Panc1 (cell line): Measurements from ENCODE around the gene SPIB. TPM values are rescaled to one million over a fixed set of nuclear protein-coding genes. Genes with fewer than 3 reads are reported as not detected.
"Not testable (repeated sequence)": the region's sequence is repeated elsewhere in the genome, so short reads cannot be mapped to it uniquely, and the experiment has no call there.

Source experiments
- ATAC-seq: fragments of 200-7000 bp; cut with Tn5 transposase; 2 replicates; pipeline ENCODE4 v1.9.1; 2020; ENCODE audit warnings: mild to moderate bottlenecking, moderate library complexity
- BruUV-seq: library from RNA; stranded (reverse); fragments of 400-500 nt; replicated peaks from 2 replicates; lab custom pipeline; 2021; lab: Mats Ljungman, UMichigan
- CTCF ChIA-PET: fragments of 300-600 bp; sonication (Branson Sonifier 250); formaldehyde crosslinking; loops from one replicate; lab custom pipeline; 2022; ENCODE audit warnings: antibody characterized with exemption; lab: Charles Lee
- POLR2A ChIA-PET: fragments of 300-600 bp; sonication (Branson Sonifier 250); formaldehyde crosslinking; loops from one replicate; lab custom pipeline; 2022; ENCODE audit warnings: antibody characterized with exemption; lab: Charles Lee
- DNase-seq: peaks from one replicate; pipeline ENCODE4 v3.0.0-alpha.2; 2010; ENCODE audit warnings: low read depth, low spot score
- H3K27ac ChIP-seq: 2 replicates; pipeline ENCODE4 v1.5.1; 2011; ENCODE audit warnings: mild to moderate bottlenecking, low read length, inconsistent platforms
- H3K27me3 ChIP-seq: fragments of 200-500 bp; sonication (Bioruptor generic); 2 replicates; pipeline ENCODE4 v1.6.0; 2014; ENCODE audit warnings: low read length, inconsistent platforms; ENCODE audit not compliant: control insufficient read depth, insufficient read depth
- H3K36me3 ChIP-seq: fragments of 200-500 bp; sonication (Bioruptor generic); 2 replicates; pipeline ENCODE4 v1.5.1; 2014; ENCODE audit warnings: inconsistent platforms, mild to moderate bottlenecking, low read length, moderate library complexity; ENCODE audit not compliant: control insufficient read depth, insufficient read depth
- H3K4me1 ChIP-seq: 2 replicates; pipeline ENCODE4 v1.5.1; 2011; ENCODE audit warnings: inconsistent platforms, mild to moderate bottlenecking, low read length, moderate library complexity; ENCODE audit not compliant: control insufficient read depth, insufficient read depth
- H3K4me3 ChIP-seq, 2 experiments: 2 replicates each; pipeline ENCODE4 v1.5.1; 2011 to 2012; ENCODE audit warnings: low read depth in 2 of 2, low read length in 2 of 2, mild to moderate bottlenecking in 2 of 2, inconsistent platforms in 1 of 2, moderate library complexity in 1 of 2
- H3K9me3 ChIP-seq: fragments of 200-500 bp; sonication (Bioruptor generic); 2 replicates; pipeline ENCODE4 v1.5.1; 2014; ENCODE audit warnings: low read depth, mild to moderate bottlenecking, inconsistent platforms, low read length, moderate library complexity; ENCODE audit not compliant: control insufficient read depth, insufficient read depth
- POLR2AphosphoS5 ChIP-seq: IDR thresholded peaks from 2 replicates; pipeline ENCODE4 v1.6.1; 2012; ENCODE audit warnings: mild to moderate bottlenecking, low read depth, low read length, moderate library complexity
- SIN3A ChIP-seq: IDR thresholded peaks from 2 replicates; pipeline ENCODE4 v1.6.1; 2012; ENCODE audit warnings: low read depth, mild to moderate bottlenecking, low read length, moderate library complexity, borderline replicate concordance; ENCODE audit not compliant: insufficient read depth
- TCF7L2 ChIP-seq: IDR thresholded peaks from 2 replicates; pipeline ENCODE4 v1.6.1; 2011; ENCODE audit warnings: mild to moderate bottlenecking, low read depth, low read length, inconsistent platforms
- in situ Hi-C: cut with HindIII; loops from 2 replicates; pipeline ENCODE4 v1.10.0; 2016; ENCODE audit warnings: low sequenced_read_pairs, low pct_unique_long_range_greater_than_20kb
- intact Hi-C: fragments of 100-400 bp; cut with micrococcal nuclease; formaldehyde crosslinking; loops from one replicate; pipeline ENCODE4 v1.10.0; 2022; ENCODE audit not compliant: unreplicated experiment
- total RNA-seq: library from RNA; stranded (reverse); gene quantifications from one replicate; pipeline ENCODE4 v1.2.1, GENCODE V29; 2021; ENCODE audit not compliant: unreplicated experiment
- TF ChIP-seq, protein P1 (sequence below): fragments of 450-650 bp; IDR thresholded peaks from 2 replicates; pipeline ENCODE4 v1.5.1; 2017; ENCODE audit warnings: mild to moderate bottlenecking
- TF ChIP-seq, protein P2 (sequence below), 2 experiments: IDR thresholded peaks; 2 replicates each; pipeline ENCODE4 v1.6.1; 2011 to 2012; ENCODE audit warnings: low read depth in 2 of 2, control low read depth in 1 of 2, low read length in 1 of 2, mild to moderate bottlenecking in 1 of 2, moderate library complexity in 1 of 2; ENCODE audit not compliant: insufficient read depth in 1 of 2

Gene SPIB
- total RNA-seq, 1 experiment from 2014 or later = not detected

DNA sequence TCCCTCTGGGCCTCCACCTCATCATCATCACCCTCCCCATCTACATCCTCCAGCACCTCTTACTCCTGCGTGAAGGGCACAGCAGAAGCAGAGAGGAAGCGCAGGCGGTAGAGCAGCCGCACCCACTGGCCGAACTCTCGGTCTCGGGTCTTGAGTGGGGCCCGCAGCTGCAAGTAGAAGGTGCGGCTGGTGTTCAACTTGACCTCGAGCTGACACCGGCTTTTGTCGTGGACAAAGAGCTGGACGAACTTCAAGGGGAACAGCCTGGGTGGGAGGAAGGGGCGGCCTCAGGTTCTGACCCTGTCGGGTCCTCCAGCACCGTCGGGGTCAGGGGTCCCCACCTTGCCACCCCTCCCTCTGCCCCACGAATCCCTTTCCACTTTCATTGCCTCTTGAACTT, 48.8 kb downstream of the SPIB start:
- POLR2A ChIA-PET = no interaction called here
- no peaks in the 10 kb centered on the region for H3K27me3 ChIP-seq
- ATAC-seq = no peak
- no peak overlapping the region for H3K27ac ChIP-seq
- H3K36me3 ChIP-seq = no peaks in the 10 kb centered on the region
- in situ Hi-C loops (no loop called here), intact Hi-C loops (no loop called here)
- H3K4me3 ChIP-seq = no peak overlapping the region
- CTCF ChIA-PET = no interaction called here
- H3K9me3 ChIP-seq = no peaks in the 10 kb centered on the region
- no peak for TF ChIP-seq SIN3A
- no peak for TF ChIP-seq TCF7L2
- TF ChIP-seq, protein P1, sequence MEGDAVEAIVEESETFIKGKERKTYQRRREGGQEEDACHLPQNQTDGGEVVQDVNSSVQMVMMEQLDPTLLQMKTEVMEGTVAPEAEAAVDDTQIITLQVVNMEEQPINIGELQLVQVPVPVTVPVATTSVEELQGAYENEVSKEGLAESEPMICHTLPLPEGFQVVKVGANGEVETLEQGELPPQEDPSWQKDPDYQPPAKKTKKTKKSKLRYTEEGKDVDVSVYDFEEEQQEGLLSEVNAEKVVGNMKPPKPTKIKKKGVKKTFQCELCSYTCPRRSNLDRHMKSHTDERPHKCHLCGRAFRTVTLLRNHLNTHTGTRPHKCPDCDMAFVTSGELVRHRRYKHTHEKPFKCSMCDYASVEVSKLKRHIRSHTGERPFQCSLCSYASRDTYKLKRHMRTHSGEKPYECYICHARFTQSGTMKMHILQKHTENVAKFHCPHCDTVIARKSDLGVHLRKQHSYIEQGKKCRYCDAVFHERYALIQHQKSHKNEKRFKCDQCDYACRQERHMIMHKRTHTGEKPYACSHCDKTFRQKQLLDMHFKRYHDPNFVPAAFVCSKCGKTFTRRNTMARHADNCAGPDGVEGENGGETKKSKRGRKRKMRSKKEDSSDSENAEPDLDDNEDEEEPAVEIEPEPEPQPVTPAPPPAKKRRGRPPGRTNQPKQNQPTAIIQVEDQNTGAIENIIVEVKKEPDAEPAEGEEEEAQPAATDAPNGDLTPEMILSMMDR = no peak
- no peak for TF ChIP-seq POLR2AphosphoS5
- TF ChIP-seq, protein P2, sequence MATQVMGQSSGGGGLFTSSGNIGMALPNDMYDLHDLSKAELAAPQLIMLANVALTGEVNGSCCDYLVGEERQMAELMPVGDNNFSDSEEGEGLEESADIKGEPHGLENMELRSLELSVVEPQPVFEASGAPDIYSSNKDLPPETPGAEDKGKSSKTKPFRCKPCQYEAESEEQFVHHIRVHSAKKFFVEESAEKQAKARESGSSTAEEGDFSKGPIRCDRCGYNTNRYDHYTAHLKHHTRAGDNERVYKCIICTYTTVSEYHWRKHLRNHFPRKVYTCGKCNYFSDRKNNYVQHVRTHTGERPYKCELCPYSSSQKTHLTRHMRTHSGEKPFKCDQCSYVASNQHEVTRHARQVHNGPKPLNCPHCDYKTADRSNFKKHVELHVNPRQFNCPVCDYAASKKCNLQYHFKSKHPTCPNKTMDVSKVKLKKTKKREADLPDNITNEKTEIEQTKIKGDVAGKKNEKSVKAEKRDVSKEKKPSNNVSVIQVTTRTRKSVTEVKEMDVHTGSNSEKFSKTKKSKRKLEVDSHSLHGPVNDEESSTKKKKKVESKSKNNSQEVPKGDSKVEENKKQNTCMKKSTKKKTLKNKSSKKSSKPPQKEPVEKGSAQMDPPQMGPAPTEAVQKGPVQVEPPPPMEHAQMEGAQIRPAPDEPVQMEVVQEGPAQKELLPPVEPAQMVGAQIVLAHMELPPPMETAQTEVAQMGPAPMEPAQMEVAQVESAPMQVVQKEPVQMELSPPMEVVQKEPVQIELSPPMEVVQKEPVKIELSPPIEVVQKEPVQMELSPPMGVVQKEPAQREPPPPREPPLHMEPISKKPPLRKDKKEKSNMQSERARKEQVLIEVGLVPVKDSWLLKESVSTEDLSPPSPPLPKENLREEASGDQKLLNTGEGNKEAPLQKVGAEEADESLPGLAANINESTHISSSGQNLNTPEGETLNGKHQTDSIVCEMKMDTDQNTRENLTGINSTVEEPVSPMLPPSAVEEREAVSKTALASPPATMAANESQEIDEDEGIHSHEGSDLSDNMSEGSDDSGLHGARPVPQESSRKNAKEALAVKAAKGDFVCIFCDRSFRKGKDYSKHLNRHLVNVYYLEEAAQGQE (IDR thresholded peaks at IDR 0.05; ENCODE audit: insufficient read depth in 1 of 2, low read depth in 2 of 2, low read length in 1 of 2) = no peak
- DNase-seq = no peak
- no TSS peak for BruUV-seq
- no peaks in the 10 kb centered on the region for H3K4me1 ChIP-seq

DNA sequence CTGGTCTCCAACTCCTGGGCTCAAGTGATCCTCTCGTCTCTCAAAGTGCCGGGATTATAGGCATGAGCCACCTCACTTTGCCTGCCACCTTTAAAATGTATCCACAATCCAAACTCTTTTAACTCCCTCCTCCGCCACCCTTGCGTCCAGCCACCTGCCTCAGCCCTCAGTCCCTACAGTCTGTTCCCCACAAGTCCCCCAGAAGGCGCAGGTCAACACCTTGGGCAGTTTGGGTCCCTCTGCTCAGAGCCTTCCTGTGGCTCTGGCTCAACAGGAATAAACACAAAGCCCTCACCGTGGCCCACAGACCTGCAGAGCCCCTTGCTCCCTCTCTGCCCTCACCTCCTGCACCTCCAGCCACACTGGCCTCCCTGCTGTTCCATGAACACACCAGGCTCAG, 50.1 kb downstream of the SPIB start:
- BruUV-seq = no TSS peak
- ChIA-PET POLR2A (no interaction called here), CTCF (interaction anchor here (0.7 kb wide), 1 partner anchor 88 kb away, joined by 9 read pairs; no protein-coding TSS in a partner anchor)
- Histone ChIP-seq H3K36me3 (no peaks in the 10 kb centered on the region), H3K9me3 (no peaks in the 10 kb centered on the region), H3K27ac (no peak overlapping the region), H3K4me3 (no peak overlapping the region), H3K4me1 (no peaks in the 10 kb centered on the region), H3K27me3 (no peaks in the 10 kb centered on the region)
- intact Hi-C loops (no loop called here), in situ Hi-C loops (no loop called here)
- DNase-seq (no peak), ATAC-seq (no peak)
- TF ChIP-seq, protein P2 (IDR thresholded peaks at IDR 0.05; ENCODE audit: insufficient read depth in 1 of 2, low read depth in 2 of 2, low read length in 1 of 2) = no peak
- TF ChIP-seq SIN3A (no peak), POLR2AphosphoS5 (no peak), TCF7L2 (no peak)
- TF ChIP-seq, protein P1 = no peak

DNA sequence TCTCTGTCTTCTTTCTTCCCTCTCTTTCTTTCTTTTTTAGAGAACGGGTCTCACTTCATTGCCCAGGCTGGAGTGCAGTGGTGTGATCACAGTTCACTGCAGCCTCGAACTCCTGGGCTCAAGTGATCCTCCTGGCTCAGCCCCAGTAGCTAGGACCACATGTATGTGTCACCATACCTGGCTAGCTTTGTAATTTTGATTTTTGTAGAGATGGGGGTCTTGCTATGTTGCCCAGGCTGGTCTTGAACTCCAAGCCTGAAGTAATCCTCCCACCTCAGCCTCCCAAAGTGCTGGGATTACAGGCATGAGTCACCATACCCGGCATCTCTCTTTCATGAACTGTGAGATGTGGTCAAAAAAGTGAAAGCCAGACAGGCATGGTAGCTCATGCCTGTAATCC, 54.6 kb downstream of the SPIB start:
- H3K27me3 ChIP-seq, CTCF ChIA-PET, H3K4me3 ChIP-seq, DNase-seq, H3K36me3 ChIP-seq, in situ Hi-C loops, POLR2A ChIA-PET, intact Hi-C loops, ATAC-seq, H3K4me1 ChIP-seq, BruUV-seq, H3K27ac ChIP-seq, H3K9me3 ChIP-seq: not testable (repeated sequence)
